DND-41 (cell line): Measurements from ENCODE around the gene FOXF2.

ENCODE experiments used
- ATAC-seq: fragments of 200-7000 bp; cut with Tn5 transposase; 3 replicates; pipeline ENCODE4 v1.9.1; 2021; ENCODE audit warnings: low read depth; ENCODE audit not compliant: insufficient read depth
- DNase-seq: peaks from one replicate; pipeline ENCODE4 v3.0.0-alpha.2; 2020
- H2AFZ ChIP-seq: 2 replicates; pipeline ENCODE4 v1.6.0; 2012; ENCODE audit warnings: low read depth, low read length
- H3K27ac ChIP-seq: 2 replicates; pipeline ENCODE4 v1.5.1; 2012; ENCODE audit warnings: low read length, inconsistent platforms
- H3K27me3 ChIP-seq: fragments of 200-600 bp; sonication (generic); 2 replicates; pipeline ENCODE4 v1.6.0; 2012; ENCODE audit warnings: low read length, mild to moderate bottlenecking, inconsistent platforms; ENCODE audit not compliant: insufficient read depth, poor library complexity
- H3K36me3 ChIP-seq: 2 replicates; pipeline ENCODE4 v1.5.1; 2012; ENCODE audit warnings: low read length, inconsistent platforms; ENCODE audit not compliant: insufficient read depth
- H3K4me1 ChIP-seq: 2 replicates; pipeline ENCODE4 v1.5.1; 2012; ENCODE audit warnings: mild to moderate bottlenecking, low read length; ENCODE audit not compliant: insufficient read depth
- H3K4me2 ChIP-seq: 2 replicates; pipeline ENCODE4 v1.6.0; 2012; ENCODE audit warnings: mild to moderate bottlenecking, moderate library complexity, low read length, inconsistent platforms; ENCODE audit not compliant: insufficient read depth
- H3K4me3 ChIP-seq, 2 experiments: fragments of 200-600 bp in 1 of 2; shearing (Covaris generic) in 1 of 2; 2 replicates each; pipeline ENCODE4 v1.5.1; 2012 to 2016; ENCODE audit warnings: inconsistent platforms in 2 of 2, low read length in 2 of 2, mild to moderate bottlenecking in 2 of 2, low read depth in 1 of 2, moderate library complexity in 1 of 2
- H3K79me2 ChIP-seq: 2 replicates; pipeline ENCODE4 v1.6.0; 2012; ENCODE audit warnings: low read length, inconsistent platforms; ENCODE audit not compliant: insufficient read depth
- H3K9ac ChIP-seq: 2 replicates; pipeline ENCODE4 v1.6.0; 2012; ENCODE audit warnings: low read depth, mild to moderate bottlenecking, inconsistent platforms, low read length, moderate library complexity
- H3K9me3 ChIP-seq: 2 replicates; pipeline ENCODE4 v1.5.1; 2012; ENCODE audit warnings: low read length, moderate library complexity, mild to moderate bottlenecking, inconsistent platforms; ENCODE audit not compliant: insufficient read depth, severe bottlenecking
- H4K20me1 ChIP-seq: 2 replicates; pipeline ENCODE4 v1.6.0; 2012; ENCODE audit warnings: low read length; ENCODE audit not compliant: insufficient read depth
- EZH2 ChIP-seq: IDR thresholded peaks from 3 replicates; pipeline ENCODE4 v1.6.1; 2012; ENCODE audit warnings: borderline replicate concordance, low read depth, mild to moderate bottlenecking, moderate library complexity, low read length, inconsistent platforms; ENCODE audit not compliant: severe bottlenecking
- TF ChIP-seq, protein P1 (sequence below): IDR thresholded peaks from 2 replicates; pipeline ENCODE4 v1.5.1; 2012; ENCODE audit warnings: borderline replicate concordance, low read length, moderate library complexity, mild to moderate bottlenecking; ENCODE audit not compliant: poor library complexity, severe bottlenecking; ENCODE audit errors: extremely low read depth

Gene FOXF2

DNA sequence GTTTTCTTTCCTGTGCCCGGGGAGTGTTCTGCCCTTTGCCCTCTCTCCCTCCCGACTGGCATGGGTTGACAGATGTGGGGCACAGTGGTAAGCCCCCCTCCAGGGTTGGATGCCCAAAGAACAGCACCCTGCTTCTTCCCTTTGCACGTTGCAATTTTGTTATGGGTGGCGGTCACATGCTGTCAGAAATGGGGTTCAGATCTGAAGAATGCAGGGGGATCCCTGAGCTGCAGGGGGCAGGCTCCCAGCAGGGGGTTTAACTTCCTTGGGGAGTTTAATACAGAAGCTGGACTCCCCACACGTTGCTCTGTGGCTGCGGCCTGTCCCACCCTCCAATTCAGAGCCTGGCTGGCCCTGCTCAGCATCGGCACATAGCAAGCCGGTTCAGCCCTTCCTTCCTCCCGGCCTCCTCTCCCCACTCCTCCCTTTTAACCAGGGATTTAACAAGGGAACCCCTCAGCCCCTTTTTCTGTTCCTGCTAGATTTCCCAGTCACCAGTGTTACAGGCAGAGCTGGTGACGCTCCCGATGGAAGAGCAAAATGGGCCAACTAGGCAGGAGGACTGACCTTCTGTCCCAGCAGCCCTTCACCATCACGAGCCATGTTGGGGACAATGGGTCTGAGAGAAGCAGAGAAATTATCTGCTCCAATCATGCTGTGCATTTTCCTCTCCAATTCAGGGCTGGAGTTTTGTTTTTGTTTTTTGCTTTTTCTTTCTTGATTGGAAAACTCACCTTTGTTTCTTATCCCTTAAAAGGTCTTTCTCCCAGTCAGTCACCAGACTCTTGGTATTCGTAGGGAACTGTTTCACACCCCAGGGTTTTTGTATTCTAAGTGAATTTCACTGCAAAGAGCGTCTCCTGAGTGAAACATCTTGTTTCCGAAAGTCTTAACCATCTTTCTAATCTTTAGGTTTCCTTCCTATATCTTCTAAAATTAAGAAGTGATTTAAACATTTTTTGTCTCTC is 6.8 kb downstream of the FOXF2 start:
- H3K27ac ChIP-seq = no peak overlapping the region
- no peak overlapping the region for H3K4me3 ChIP-seq
- ATAC-seq = no peak
- no peak overlapping the region for H2AFZ ChIP-seq
- H3K9me3 ChIP-seq = no peaks in the 10 kb centered on the region
- H4K20me1 ChIP-seq = no peaks in the 10 kb centered on the region
- peaks cover 27% of the 10 kb centered on the region for H3K27me3 ChIP-seq
- H3K79me2 ChIP-seq = no peaks in the 10 kb centered on the region
- TF ChIP-seq, protein P1, sequence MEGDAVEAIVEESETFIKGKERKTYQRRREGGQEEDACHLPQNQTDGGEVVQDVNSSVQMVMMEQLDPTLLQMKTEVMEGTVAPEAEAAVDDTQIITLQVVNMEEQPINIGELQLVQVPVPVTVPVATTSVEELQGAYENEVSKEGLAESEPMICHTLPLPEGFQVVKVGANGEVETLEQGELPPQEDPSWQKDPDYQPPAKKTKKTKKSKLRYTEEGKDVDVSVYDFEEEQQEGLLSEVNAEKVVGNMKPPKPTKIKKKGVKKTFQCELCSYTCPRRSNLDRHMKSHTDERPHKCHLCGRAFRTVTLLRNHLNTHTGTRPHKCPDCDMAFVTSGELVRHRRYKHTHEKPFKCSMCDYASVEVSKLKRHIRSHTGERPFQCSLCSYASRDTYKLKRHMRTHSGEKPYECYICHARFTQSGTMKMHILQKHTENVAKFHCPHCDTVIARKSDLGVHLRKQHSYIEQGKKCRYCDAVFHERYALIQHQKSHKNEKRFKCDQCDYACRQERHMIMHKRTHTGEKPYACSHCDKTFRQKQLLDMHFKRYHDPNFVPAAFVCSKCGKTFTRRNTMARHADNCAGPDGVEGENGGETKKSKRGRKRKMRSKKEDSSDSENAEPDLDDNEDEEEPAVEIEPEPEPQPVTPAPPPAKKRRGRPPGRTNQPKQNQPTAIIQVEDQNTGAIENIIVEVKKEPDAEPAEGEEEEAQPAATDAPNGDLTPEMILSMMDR = no peak
- TF ChIP-seq EZH2 = no peak
- H3K36me3 ChIP-seq = no peaks in the 10 kb centered on the region
- H3K9ac ChIP-seq = no peak overlapping the region
- H3K4me2 ChIP-seq = peak overlapping the region; percentile 31; the same call in 1 of the 2 replicates
- 0 out of 2 replicates have a peak, but pooled peaks cover 2% of the 10 kb centered on the region for H3K4me1 ChIP-seq
- no peak for DNase-seq

DNA sequence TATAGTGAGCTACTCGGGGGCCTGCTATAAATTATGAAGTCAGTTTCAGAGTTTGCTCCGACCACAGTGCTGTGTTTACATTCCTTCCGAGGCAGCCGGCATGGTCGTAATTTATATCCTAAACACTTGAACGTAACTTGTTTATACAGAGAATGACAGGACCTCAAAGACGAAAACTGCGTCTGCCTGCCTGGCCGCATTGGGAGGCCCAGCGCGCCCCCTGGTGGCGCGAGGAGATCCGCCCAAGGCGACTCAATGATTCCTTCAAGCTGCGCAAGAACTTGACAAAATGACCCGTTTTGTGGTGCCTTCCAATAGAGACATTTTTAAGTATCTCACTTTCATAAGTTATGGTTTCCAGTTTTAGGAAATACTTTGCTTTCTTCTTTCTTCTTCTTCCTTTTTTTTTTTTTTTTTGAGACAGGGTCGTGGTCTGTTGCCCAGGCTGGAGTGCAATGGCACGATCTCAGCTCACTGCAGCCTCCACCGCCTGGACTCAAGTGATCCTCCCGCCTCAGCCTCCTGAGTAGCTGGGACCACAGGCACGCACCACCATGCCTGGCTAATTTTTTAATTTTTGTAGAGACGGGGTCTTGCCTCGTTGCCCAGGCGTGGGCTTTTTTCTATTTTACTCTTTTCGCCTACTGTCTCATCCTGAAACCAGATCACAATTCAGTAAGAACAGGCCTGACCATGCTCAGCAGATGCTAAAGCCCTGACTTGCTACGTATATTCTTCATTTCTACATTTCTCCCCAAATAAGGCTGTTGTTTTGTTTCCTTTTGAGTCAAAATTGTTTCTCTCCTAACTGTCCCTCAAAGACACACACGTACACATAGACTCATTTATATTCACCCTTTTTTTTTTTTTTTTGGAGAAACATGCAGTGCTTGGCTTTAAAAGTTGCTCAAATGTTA is 7.8 kb downstream of the FOXF2 start:
- Histone ChIP-seq H3K36me3 (no peaks in the 10 kb centered on the region), H3K27ac (no peak overlapping the region), H3K27me3 (peaks cover 27% of the 10 kb centered on the region), H3K4me1 (0 out of 2 replicates have a peak, but pooled peaks cover 2% of the 10 kb centered on the region), H3K4me3 (no peak overlapping the region), H3K9me3 (no peaks in the 10 kb centered on the region), H3K4me2 (peak overlapping the region; percentile 31; the same call in 1 of the 2 replicates), H4K20me1 (no peaks in the 10 kb centered on the region), H2AFZ (no peak overlapping the region), H3K79me2 (no peaks in the 10 kb centered on the region), H3K9ac (no peak overlapping the region)
- no peak for TF ChIP-seq EZH2
- TF ChIP-seq, protein P1 = peak; percentile 97
- ATAC-seq = peak; percentile 86
- DNase-seq = peak; percentile 69

DNA sequence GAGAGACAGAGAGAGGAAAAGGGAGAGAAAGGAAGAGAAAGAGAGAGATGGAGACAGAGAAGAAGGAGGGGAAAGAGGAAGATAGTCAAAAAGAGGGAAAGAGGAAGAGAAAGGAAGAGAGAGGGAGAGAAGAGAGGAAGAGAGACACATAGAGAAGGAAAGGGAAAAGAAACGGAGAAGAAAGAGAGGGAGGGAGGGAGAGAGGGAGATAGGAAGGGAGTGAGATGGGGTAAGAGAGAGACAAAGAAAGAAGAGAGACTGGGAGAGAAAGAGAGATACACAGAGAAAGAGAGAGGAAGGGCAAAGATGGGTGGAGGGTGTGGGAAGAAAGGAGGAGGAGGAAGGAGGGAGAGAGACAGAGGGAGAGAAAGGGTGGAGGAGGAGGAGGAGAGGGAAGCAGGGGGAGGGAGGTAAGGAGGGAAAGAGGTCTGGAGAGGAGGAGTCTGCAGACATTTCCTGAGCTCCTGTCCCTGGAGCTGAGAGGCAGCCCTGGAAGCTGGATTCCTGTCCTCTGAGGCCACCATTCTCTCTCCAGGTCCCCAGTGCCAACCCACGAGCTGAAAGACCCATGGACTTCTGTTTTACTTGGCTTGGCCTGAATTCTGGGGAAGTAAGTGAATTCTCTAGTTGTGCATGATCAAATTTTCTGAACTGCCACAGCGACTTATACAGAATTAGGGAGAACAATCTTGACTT is 9.9 kb downstream of the FOXF2 start:
- no peak overlapping the region for H3K27ac ChIP-seq
- no peak for ATAC-seq
- no peaks in the 10 kb centered on the region for H4K20me1 ChIP-seq
- DNase-seq = no peak
- TF ChIP-seq EZH2 = no peak
- TF ChIP-seq, protein P1 = no peak
- no peak overlapping the region for H2AFZ ChIP-seq
- H3K9me3 ChIP-seq = no peaks in the 10 kb centered on the region
- H3K4me3 ChIP-seq = no peak overlapping the region
- no peaks in the 10 kb centered on the region for H3K79me2 ChIP-seq
- no peak overlapping the region for H3K4me2 ChIP-seq
- no peaks in the 10 kb centered on the region for H3K36me3 ChIP-seq
- H3K4me1 ChIP-seq = 0 out of 2 replicates have a peak, but pooled peaks cover 2% of the 10 kb centered on the region
- H3K9ac ChIP-seq = no peak overlapping the region
- H3K27me3 ChIP-seq = peaks cover 27% of the 10 kb centered on the region
